CD8-positive, alpha-beta memory T cell (primary cell): Measurements from ENCODE around the gene MVB12B. TPM values are rescaled to one million over a fixed set of nuclear protein-coding genes. Genes with fewer than 3 reads are reported as not detected.

Source experiments
- CTCF ChIA-PET: fragments of 350-600 bp; sonication (Branson Sonifier 250); formaldehyde crosslinking; loops from one replicate; lab custom pipeline; 2021; ENCODE audit warnings: antibody characterized with exemption; lab: Charles Lee
- POLR2A ChIA-PET: fragments of 350-600 bp; sonication (Branson Sonifier 250); formaldehyde crosslinking; loops from one replicate; lab custom pipeline; 2021; ENCODE audit warnings: antibody characterized with exemption; lab: Charles Lee
- DNase-seq, 5 donors: peaks; one replicate each; pipeline versions ENCODE4 v3.0.0 to v3.0.0-alpha.2; 2020 to 2022; ENCODE audit warnings: mixed read lengths in 1 of 5
- H3K27ac ChIP-seq: one replicate; pipeline ENCODE4 v1.7.0; 2013; ENCODE audit warnings: low read depth, mild to moderate bottlenecking, low read length, moderate library complexity
- H3K27me3 ChIP-seq: 2 replicates; pipeline ENCODE4 v1.7.0; 2013; ENCODE audit warnings: low read length, mild to moderate bottlenecking; ENCODE audit not compliant: insufficient read depth, poor library complexity, severe bottlenecking
- H3K36me3 ChIP-seq: 2 replicates; pipeline ENCODE4 v1.7.0; 2013; ENCODE audit warnings: mild to moderate bottlenecking, low read length, moderate library complexity; ENCODE audit not compliant: insufficient read depth
- H3K4me1 ChIP-seq: 2 replicates; pipeline ENCODE4 v1.7.0; 2013; ENCODE audit warnings: mild to moderate bottlenecking, low read length, moderate library complexity; ENCODE audit not compliant: insufficient read depth
- H3K4me3 ChIP-seq: 2 replicates; pipeline ENCODE4 v1.7.0; 2013; ENCODE audit warnings: mild to moderate bottlenecking, low read length
- H3K9me3 ChIP-seq: 2 replicates; pipeline ENCODE4 v1.7.0; 2013; ENCODE audit warnings: mild to moderate bottlenecking, low read length
- H3K27ac Mint-ChIP-seq, 8 donors: one replicate each; pipeline ENCODE4 v1.8.0; 2020 to 2021; ENCODE audit warnings: mixed read lengths in 8 of 8, mild to moderate bottlenecking in 6 of 8, inconsistent platforms in 3 of 8, moderate library complexity in 3 of 8
- H3K27me3 Mint-ChIP-seq, 2 donors: one replicate each; pipeline ENCODE4 v1.8.0; 2020 to 2021; ENCODE audit warnings: mixed read lengths in 2 of 2, mild to moderate bottlenecking in 1 of 2, moderate library complexity in 1 of 2
- H3K36me3 Mint-ChIP-seq, 3 donors: one replicate each; pipeline ENCODE4 v1.8.0; 2020 to 2021; ENCODE audit warnings: mixed read lengths in 3 of 3, inconsistent platforms in 1 of 3, mild to moderate bottlenecking in 1 of 3
- H3K4me1 Mint-ChIP-seq, 3 donors: one replicate each; pipeline ENCODE4 v1.8.0; 2020 to 2021; ENCODE audit warnings: mixed read lengths in 3 of 3, inconsistent platforms in 1 of 3, mild to moderate bottlenecking in 1 of 3
- H3K4me3 Mint-ChIP-seq, 7 donors: one replicate each; pipeline ENCODE4 v1.8.0; 2020 to 2021; ENCODE audit warnings: mixed read lengths in 7 of 7, mild to moderate bottlenecking in 6 of 7, moderate library complexity in 4 of 7, inconsistent platforms in 2 of 7
- H3K9me3 Mint-ChIP-seq, 5 donors: one replicate each; pipeline ENCODE4 v1.8.0; 2020 to 2022; ENCODE audit warnings: mixed read lengths in 5 of 5, mild to moderate bottlenecking in 3 of 5, moderate library complexity in 2 of 5, inconsistent platforms in 1 of 5
- polyA plus RNA-seq: library from polyadenylated mRNA; unstranded; fragments of 300-500 nt; fragmentation: Illumina TruSeq; gene quantifications from one replicate; pipeline ENCODE4 v1.2.3, GENCODE V29; 2021
- total RNA-seq, 2 experiments: library from RNA; stranded (reverse); gene quantifications; one replicate each; pipeline ENCODE4 v1.2.3, GENCODE V29; 2021

Gene MVB12B
- total and polyA plus RNA-seq, 3 experiments from 2014 or later, result 11.0 to 13.1 (median 12.7) TPM

DNA sequence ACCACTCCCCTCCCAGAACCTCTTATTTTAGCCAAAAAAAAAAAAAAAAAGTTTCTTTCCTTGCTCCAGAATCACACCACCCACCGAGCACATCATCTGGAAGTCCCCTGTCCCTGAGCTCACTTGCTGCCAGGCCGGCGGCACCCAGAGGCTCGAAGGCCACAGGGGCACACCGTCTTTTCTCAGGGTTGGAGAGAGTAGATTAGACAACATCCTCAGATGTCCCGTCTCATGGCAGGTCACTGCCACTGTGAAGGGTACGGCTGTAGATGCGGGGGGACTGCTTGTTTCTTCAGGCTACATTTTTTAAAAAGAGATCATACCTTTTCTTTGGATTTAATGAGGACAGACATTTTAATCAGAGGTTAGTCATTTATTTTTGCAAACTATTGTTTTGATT lies 109.0 kb downstream of the MVB12B start:
- Histone ChIP-seq H3K27me3 (no peaks in the 10 kb centered on the region), H3K36me3 (no peaks in the 10 kb centered on the region), H3K9me3 (no peaks in the 10 kb centered on the region), H3K27ac (no peak overlapping the region), H3K4me3 (no peak overlapping the region), H3K4me1 (no peaks in the 10 kb centered on the region)
- H3K4me1 Mint-ChIP-seq, result peaks cover 0 to 32% (median 4%) of the 10 kb centered on the region in 3 donors
- ChIA-PET POLR2A (no interaction called here), CTCF (interaction anchor here (0.8 to 1.6 kb wide), 3 partner anchors 9 to 56 kb away, joined by 3 to 4 read pairs (median 3); no protein-coding TSS in a partner anchor)
- no peaks in the 10 kb centered on the region for H3K9me3 Mint-ChIP-seq
- H3K36me3 Mint-ChIP-seq, result peaks cover 0 to 51% (median 6%) of the 10 kb centered on the region in 3 donors
- peak overlapping the region in 3 of 8 donors; percentile 50 to 90 (median 67) for H3K27ac Mint-ChIP-seq
- peaks cover 0 to 2% of the 10 kb centered on the region in 2 donors for H3K27me3 Mint-ChIP-seq
- DNase-seq, result no peak
- H3K4me3 Mint-ChIP-seq, result no peak overlapping the region

DNA sequence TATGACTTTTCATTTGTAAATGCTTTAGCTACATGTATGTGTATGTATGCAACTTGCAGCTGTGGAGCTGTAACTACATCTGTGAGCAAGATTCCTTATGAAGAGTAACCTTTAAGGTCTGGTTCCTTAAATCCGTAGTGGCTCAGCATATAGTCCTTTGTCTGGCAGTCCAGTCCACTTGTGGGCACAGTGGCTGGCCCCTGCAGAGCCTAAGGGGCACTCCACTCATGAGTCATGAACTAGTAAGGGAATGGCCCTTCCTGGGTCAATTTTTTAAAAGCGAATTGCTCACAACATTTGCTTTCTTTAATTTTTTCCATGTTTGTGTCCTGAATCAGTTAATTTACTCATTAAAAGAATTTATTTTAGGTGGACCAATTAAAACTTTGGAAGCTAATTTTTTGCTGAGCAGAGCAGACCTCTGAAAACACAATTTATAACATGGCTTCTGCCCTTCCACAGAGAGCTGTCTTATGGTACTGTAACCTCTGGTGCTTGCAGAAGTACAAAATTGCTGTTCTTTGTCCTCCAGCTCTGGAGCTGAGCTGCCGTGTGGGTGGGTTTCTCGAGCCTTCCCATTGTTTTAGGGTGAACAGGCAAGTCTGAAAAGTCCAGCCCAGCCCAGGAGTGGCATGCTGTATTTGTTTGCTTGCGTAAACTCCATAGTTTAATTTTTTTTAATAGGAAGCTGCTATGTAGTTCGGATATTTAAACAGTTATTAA lies 110.1 kb downstream of the MVB12B start:
- Mint-ChIP-seq H3K4me1 (peaks cover 2 to 35% (median 4%) of the 10 kb centered on the region in 3 donors), H3K4me3 (no peak overlapping the region), H3K9me3 (no peaks in the 10 kb centered on the region), H3K27me3 (peaks cover 0 to 2% of the 10 kb centered on the region in 2 donors), H3K36me3 (peaks cover 0 to 54% (median 7%) of the 10 kb centered on the region in 3 donors), H3K27ac (no peak overlapping the region)
- H3K4me3 ChIP-seq, result no peak overlapping the region
- ChIA-PET CTCF (no interaction called here), POLR2A (no interaction called here)
- no peaks in the 10 kb centered on the region for H3K4me1 ChIP-seq
- no peaks in the 10 kb centered on the region for H3K27me3 ChIP-seq
- no peaks in the 10 kb centered on the region for H3K36me3 ChIP-seq
- DNase-seq, result no peak
- H3K9me3 ChIP-seq, result no peaks in the 10 kb centered on the region
- no peak overlapping the region for H3K27ac ChIP-seq

DNA sequence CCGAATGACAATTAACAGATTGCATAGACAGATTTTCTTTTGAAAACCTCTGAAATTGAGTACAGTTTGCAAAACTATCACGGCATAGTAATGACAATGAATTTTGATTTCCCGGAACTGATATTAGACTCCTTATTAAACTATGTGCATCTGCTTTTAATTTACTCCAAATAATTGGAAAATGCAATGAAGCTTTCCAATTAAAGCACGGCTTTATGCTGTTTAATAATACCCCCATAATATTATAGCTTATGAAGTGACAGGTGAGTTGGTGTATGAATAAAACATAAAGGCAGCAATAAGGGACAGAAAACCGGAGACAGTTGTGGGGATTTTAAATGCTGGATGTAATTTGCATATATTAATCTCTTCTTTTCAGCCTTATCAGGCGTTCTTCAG lies 110.6 kb downstream of the MVB12B start:
- H3K9me3 Mint-ChIP-seq, result no peaks in the 10 kb centered on the region
- H3K27me3 Mint-ChIP-seq, result peaks cover 0 to 2% of the 10 kb centered on the region in 2 donors
- DNase-seq, result no peak
- H3K4me3 Mint-ChIP-seq, result no peak overlapping the region
- no peaks in the 10 kb centered on the region for H3K27me3 ChIP-seq
- H3K36me3 ChIP-seq, result no peaks in the 10 kb centered on the region
- no peaks in the 10 kb centered on the region for H3K9me3 ChIP-seq
- no peaks in the 10 kb centered on the region for H3K4me1 ChIP-seq
- POLR2A ChIA-PET, result no interaction called here
- CTCF ChIA-PET, result interaction anchor here (0.6 kb wide), 1 partner anchor 10 kb away, joined by 5 read pairs; no protein-coding TSS in a partner anchor
- H3K36me3 Mint-ChIP-seq, result peaks cover 0 to 50% (median 7%) of the 10 kb centered on the region in 3 donors
- H3K27ac Mint-ChIP-seq, result no peak overlapping the region
- H3K4me1 Mint-ChIP-seq, result peaks cover 2 to 36% (median 9%) of the 10 kb centered on the region in 3 donors
- no peak overlapping the region for H3K4me3 ChIP-seq
- H3K27ac ChIP-seq, result no peak overlapping the region

DNA sequence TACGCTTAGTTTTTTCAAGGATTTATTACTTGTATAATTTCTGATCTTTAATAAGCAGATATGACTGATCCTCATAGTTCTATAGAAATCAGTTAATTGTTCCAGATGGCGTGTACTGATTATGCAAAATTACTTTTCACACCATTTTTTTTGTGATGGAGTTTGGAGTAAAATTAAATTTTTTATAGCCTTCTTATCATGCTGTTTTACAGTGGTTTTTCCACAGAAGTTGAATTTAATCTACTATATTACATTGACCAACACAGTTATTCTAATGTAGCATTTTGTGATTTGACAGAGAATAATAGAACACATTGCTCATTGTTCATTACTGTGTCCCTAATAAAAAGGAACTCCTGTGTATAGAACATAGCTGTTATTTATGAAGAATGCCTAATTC lies 111.1 kb downstream of the MVB12B start:
- H3K9me3 ChIP-seq, result no peaks in the 10 kb centered on the region
- H3K4me3 ChIP-seq, result no peak overlapping the region
- CTCF ChIA-PET, result interaction anchor here (0.6 kb wide), 1 partner anchor 10 kb away, joined by 5 read pairs; no protein-coding TSS in a partner anchor
- H3K27me3 ChIP-seq, result no peaks in the 10 kb centered on the region
- H3K4me1 ChIP-seq, result no peaks in the 10 kb centered on the region
- Mint-ChIP-seq H3K9me3 (no peaks in the 10 kb centered on the region), H3K4me3 (no peak overlapping the region), H3K4me1 (peaks cover 2 to 40% (median 9%) of the 10 kb centered on the region in 3 donors), H3K36me3 (peaks cover 0 to 50% (median 7%) of the 10 kb centered on the region in 3 donors), H3K27ac (no peak overlapping the region), H3K27me3 (peaks cover 0 to 2% of the 10 kb centered on the region in 2 donors)
- no peaks in the 10 kb centered on the region for H3K36me3 ChIP-seq
- DNase-seq, result no peak
- H3K27ac ChIP-seq, result no peak overlapping the region
- POLR2A ChIA-PET, result no interaction called here

DNA sequence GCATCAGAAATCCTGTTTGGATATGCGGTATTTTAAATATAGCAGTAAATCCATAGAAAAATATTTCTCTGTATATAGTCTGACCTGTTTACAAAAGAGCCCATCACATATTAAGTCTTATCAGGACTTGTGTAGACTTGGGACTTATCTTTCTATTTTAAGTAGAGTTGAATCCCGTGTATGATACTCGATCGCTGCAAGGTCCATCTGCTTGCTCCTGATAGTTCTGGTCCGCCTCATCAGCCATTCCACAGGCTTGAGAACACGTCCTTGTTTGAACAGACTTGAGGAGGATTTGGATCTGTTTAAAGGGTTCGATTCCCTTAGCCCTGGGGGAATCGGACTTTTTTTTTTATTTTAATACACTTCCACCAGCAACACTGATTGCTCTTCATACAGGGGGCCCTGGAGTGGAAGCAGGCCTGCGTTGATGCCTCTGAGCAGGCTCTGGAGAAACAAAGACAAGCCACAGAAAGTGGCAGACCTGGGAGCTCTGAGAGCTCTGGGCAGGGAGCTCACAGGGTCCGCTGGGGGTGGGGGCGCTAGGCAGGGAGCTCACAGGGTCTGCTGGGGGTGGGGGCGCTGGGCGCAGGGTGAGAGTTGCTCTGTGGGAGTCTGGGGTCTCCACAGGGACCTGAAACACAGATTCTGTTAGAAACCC lies 112.2 kb downstream of the MVB12B start:
- Mint-ChIP-seq H3K4me1 (peaks cover 6 to 48% (median 13%) of the 10 kb centered on the region in 3 donors), H3K27ac (peak overlapping the region in 1 of 8 donors; percentile 90), H3K9me3 (no peaks in the 10 kb centered on the region), H3K36me3 (peaks cover 0 to 43% (median 7%) of the 10 kb centered on the region in 3 donors), H3K4me3 (no peak overlapping the region), H3K27me3 (peaks cover 0 to 2% of the 10 kb centered on the region in 2 donors)
- Histone ChIP-seq H3K36me3 (no peaks in the 10 kb centered on the region), H3K9me3 (no peaks in the 10 kb centered on the region), H3K27me3 (no peaks in the 10 kb centered on the region), H3K4me3 (no peak overlapping the region), H3K27ac (no peak overlapping the region), H3K4me1 (no peaks in the 10 kb centered on the region)
- POLR2A ChIA-PET, result no interaction called here
- DNase-seq, result no peak
- CTCF ChIA-PET, result no interaction called here

DNA sequence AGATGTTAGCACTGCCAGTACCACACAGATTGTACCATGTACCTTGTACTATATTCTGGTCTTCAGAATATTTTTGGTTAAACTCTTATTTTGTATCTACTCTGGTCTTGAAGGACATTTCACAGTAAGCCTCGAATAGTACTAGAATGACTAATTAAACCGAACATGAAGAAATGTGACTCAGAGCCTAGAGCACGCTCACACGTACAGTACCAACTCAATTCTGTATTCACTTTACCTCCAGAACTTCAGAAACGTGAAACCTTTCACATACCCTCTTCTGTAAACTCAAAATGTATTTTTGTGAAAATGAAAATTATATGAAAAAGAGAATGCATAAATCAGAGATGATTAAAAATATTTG lies 112.8 kb downstream of the MVB12B start:
- H3K4me1 ChIP-seq, result no peaks in the 10 kb centered on the region
- Mint-ChIP-seq H3K36me3 (peaks cover 0 to 38% (median 4%) of the 10 kb centered on the region in 3 donors), H3K4me1 (peaks cover 7 to 51% (median 15%) of the 10 kb centered on the region in 3 donors), H3K9me3 (no peaks in the 10 kb centered on the region), H3K4me3 (no peak overlapping the region), H3K27me3 (peaks cover 0 to 2% of the 10 kb centered on the region in 2 donors), H3K27ac (peak overlapping the region in 1 of 8 donors; percentile 90)
- ChIA-PET POLR2A (no interaction called here), CTCF (no interaction called here)
- H3K27ac ChIP-seq, result no peak overlapping the region
- H3K9me3 ChIP-seq, result no peaks in the 10 kb centered on the region
- H3K4me3 ChIP-seq, result no peak overlapping the region
- H3K27me3 ChIP-seq, result no peaks in the 10 kb centered on the region
- DNase-seq, result no peak
- H3K36me3 ChIP-seq, result no peaks in the 10 kb centered on the region

DNA sequence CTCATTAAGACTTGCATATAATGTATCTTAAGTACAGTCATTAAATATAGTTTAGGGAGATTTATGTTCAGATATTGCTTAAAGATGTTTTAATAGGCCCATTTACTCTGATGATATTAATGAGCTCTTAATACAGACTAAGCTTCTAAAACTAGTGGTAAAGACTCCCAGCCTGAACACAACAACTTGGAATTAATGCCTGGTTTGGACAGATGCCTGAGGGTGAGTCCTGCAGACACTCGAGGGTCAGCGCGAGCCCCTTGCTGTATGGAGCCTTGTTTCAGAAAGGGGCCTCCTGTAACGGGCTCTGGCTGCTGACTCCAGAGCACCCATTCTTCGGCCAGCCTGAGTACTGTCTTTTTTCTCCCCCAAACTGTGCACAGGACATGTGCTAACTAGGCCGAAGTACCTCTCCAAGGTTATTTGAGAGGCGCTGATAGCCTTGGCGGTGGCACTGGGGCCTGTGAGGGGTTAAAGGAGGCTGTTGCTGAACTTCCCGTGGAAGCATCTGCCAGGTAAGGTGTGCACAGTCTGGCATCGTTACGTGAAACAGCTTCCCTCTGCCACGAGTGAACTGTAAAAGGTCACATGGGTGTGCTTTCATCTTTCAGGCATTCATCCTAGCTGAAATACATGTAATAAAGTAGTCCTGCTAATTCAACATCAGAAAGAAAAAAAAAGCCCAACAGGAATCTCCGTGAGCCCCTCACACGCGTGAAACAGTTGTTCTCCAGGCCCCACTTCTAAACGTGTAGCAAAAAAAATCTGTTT lies 113.4 kb downstream of the MVB12B start:
- Mint-ChIP-seq H3K4me1 (peaks cover 7 to 54% (median 18%) of the 10 kb centered on the region in 3 donors), H3K9me3 (no peaks in the 10 kb centered on the region), H3K36me3 (peaks cover 0 to 38% (median 4%) of the 10 kb centered on the region in 3 donors), H3K27me3 (peaks cover 0 to 2% of the 10 kb centered on the region in 2 donors), H3K27ac (peak overlapping the region in 2 of 8 donors; percentile 29 to 54), H3K4me3 (no peak overlapping the region)
- H3K27me3 ChIP-seq, result no peaks in the 10 kb centered on the region
- H3K9me3 ChIP-seq, result no peaks in the 10 kb centered on the region
- CTCF ChIA-PET, result no interaction called here
- POLR2A ChIA-PET, result interaction anchor here (0.7 kb wide), 1 partner anchor 68 kb away, joined by 3 read pairs; no protein-coding TSS in a partner anchor
- no peak overlapping the region for H3K4me3 ChIP-seq
- no peaks in the 10 kb centered on the region for H3K4me1 ChIP-seq
- no peak overlapping the region for H3K27ac ChIP-seq
- H3K36me3 ChIP-seq, result no peaks in the 10 kb centered on the region
- DNase-seq, result no peak
